PC-3 (cell line): ENCODE data around the gene B3GNT5.

Experiments
- EZH2phosphoT487 ChIP-seq: fragments of 300-600 bp; sonication (generic); IDR thresholded peaks from 2 replicates; pipeline ENCODE4 v1.6.1; 2018; ENCODE audit warnings: mild to moderate bottlenecking, antibody characterized with exemption, low read length, borderline replicate concordance
- TF ChIP-seq, protein P1 (sequence below): fragments of 300-600 bp; sonication (generic); conservative IDR thresholded peaks from 2 replicates; pipeline ENCODE4 v1.5.1; 2017; ENCODE audit warnings: antibody characterized with exemption, low read depth, mild to moderate bottlenecking, low read length

DNA sequence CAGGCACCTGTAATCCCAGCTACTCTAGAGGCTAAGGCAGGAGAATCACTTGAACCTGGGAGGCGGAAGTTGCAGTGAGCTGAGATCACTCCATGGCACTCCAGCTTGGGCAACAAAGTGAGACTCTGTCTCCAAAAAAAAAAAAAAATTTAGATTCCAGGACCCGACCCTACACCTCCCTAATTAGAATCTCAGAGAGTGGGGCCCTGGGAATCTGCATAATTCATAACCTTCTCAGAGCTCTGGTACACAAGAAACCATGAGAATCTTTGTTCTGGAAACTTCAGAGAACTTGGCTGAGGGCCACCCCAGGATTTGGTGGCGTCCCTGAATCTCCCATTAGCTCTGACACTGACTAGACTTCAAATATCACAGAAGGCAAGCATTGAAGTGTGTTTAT lies 31.5 kb downstream of the B3GNT5 start:
- TF ChIP-seq, protein P1, sequence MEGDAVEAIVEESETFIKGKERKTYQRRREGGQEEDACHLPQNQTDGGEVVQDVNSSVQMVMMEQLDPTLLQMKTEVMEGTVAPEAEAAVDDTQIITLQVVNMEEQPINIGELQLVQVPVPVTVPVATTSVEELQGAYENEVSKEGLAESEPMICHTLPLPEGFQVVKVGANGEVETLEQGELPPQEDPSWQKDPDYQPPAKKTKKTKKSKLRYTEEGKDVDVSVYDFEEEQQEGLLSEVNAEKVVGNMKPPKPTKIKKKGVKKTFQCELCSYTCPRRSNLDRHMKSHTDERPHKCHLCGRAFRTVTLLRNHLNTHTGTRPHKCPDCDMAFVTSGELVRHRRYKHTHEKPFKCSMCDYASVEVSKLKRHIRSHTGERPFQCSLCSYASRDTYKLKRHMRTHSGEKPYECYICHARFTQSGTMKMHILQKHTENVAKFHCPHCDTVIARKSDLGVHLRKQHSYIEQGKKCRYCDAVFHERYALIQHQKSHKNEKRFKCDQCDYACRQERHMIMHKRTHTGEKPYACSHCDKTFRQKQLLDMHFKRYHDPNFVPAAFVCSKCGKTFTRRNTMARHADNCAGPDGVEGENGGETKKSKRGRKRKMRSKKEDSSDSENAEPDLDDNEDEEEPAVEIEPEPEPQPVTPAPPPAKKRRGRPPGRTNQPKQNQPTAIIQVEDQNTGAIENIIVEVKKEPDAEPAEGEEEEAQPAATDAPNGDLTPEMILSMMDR: no peak
- no peak for TF ChIP-seq EZH2phosphoT487
